ENCODE measurements around the gene KCNQ4.

- TF ChIP-seq CTCF (IDR thresholded peaks at IDR 0.05), result no peak
- TF ChIP-seq EZH2 (IDR thresholded peaks at IDR 0.05), result no peak
Measured at GRCh38 chr1:40742363-40743061, 41.1 kb upstream of the KCNQ4 start.

Measured in neural progenitor cell (in vitro differentiated cells).